WTC11 (cell line): ENCODE data around the gene PC. TPM values are rescaled to one million over a fixed set of nuclear protein-coding genes. Genes with fewer than 3 reads are reported as not detected.

Source experiments
- ATAC-seq: fragments of 200-7000 bp; cut with Tn5 transposase; 2 replicates; pipeline ENCODE4 v1.10.0; 2021; ENCODE audit warnings: mild to moderate bottlenecking, moderate library complexity
- CTCF ChIA-PET: fragments of 300-600 bp; sonication (Branson Sonifier 250); formaldehyde crosslinking; loops from one replicate; lab custom pipeline; 2021; ENCODE audit warnings: antibody characterized with exemption; lab: Charles Lee
- POLR2A ChIA-PET: fragments of 350-600 bp; sonication (Branson Sonifier 250); formaldehyde crosslinking; loops from one replicate; lab custom pipeline; 2021; ENCODE audit warnings: antibody characterized with exemption; lab: Charles Lee
- DNase-seq: peaks from one replicate; pipeline ENCODE4 v3.0.0; 2021; ENCODE audit warnings: low spot score
- H3K27ac Mint-ChIP-seq: 2 replicates; pipeline ENCODE4 v1.8.0; 2021; ENCODE audit warnings: mixed read lengths
- H3K27me3 Mint-ChIP-seq: 2 replicates; pipeline ENCODE4 v1.8.0; 2021; ENCODE audit warnings: low read depth, mild to moderate bottlenecking, moderate library complexity, mixed read lengths
- H3K36me3 Mint-ChIP-seq: 2 replicates; pipeline ENCODE4 v1.8.0; 2021; ENCODE audit warnings: mixed read lengths
- H3K4me1 Mint-ChIP-seq: 2 replicates; pipeline ENCODE4 v1.8.0; 2022; ENCODE audit warnings: mixed read lengths
- H3K4me3 Mint-ChIP-seq: 2 replicates; pipeline ENCODE4 v1.8.0; 2021; ENCODE audit warnings: mild to moderate bottlenecking, moderate library complexity, mixed read lengths
- H3K9me3 Mint-ChIP-seq: 2 replicates; pipeline ENCODE4 v1.8.0; 2021; ENCODE audit warnings: mixed read lengths
- ESRRA ChIP-seq: sonication (generic); formaldehyde crosslinking; IDR thresholded peaks from 2 replicates; pipeline ENCODE4 v1.8.1; 2022; ENCODE audit warnings: mild to moderate bottlenecking, missing genetic modification reagents, borderline replicate concordance
- PRRX2 ChIP-seq: fragments of 250-450 bp; sonication (Bioruptor Pico); IDR thresholded peaks from 2 replicates; pipeline ENCODE4 v1.8.0; 2021; ENCODE audit warnings: mild to moderate bottlenecking
- TEAD1 ChIP-seq: sonication (generic); formaldehyde crosslinking; IDR thresholded peaks from 2 replicates; pipeline ENCODE4 v1.8.0; 2022; ENCODE audit warnings: mild to moderate bottlenecking, missing genetic modification reagents
- TP53 ChIP-seq: sonication (generic); formaldehyde crosslinking; IDR thresholded peaks from 2 replicates; pipeline ENCODE4 v1.8.1; 2023; ENCODE audit warnings: mild to moderate bottlenecking, missing genetic modification reagents
- ZNF121 ChIP-seq: sonication (generic); formaldehyde crosslinking; IDR thresholded peaks from 2 replicates; pipeline ENCODE4 v1.8.0; 2023; ENCODE audit warnings: missing genetic modification reagents
- ZNF232 ChIP-seq: sonication (generic); formaldehyde crosslinking; IDR thresholded peaks from 2 replicates; pipeline ENCODE4 v1.8.0; 2022; ENCODE audit warnings: mild to moderate bottlenecking, missing genetic modification reagents
- total RNA-seq: library from RNA; stranded (reverse); gene quantifications from 3 replicates; pipeline ENCODE4 v1.2.3, GENCODE V29; 2021
- TF ChIP-seq, protein P1 (sequence below): sonication (generic); formaldehyde crosslinking; conservative IDR thresholded peaks from 2 replicates; pipeline ENCODE4 v1.8.1; 2022; ENCODE audit warnings: mild to moderate bottlenecking, missing genetic modification reagents
- TF ChIP-seq, protein P2 (sequence below): sonication (generic); formaldehyde crosslinking; IDR thresholded peaks from 2 replicates; pipeline ENCODE4 v1.8.0; 2023; ENCODE audit warnings: missing genetic modification reagents, mild to moderate bottlenecking, borderline replicate concordance
- TF ChIP-seq, protein P3 (sequence below): fragments of 250-450 bp; sonication (Bioruptor Pico); IDR thresholded peaks from 2 replicates; pipeline ENCODE4 v2.1.2; 2022; ENCODE audit warnings: mild to moderate bottlenecking, moderate library complexity
- TF ChIP-seq, protein P4 (sequence below): sonication (generic); formaldehyde crosslinking; IDR thresholded peaks from 2 replicates; pipeline ENCODE4 v1.8.0; 2023; ENCODE audit warnings: mild to moderate bottlenecking, missing genetic modification reagents
- TF ChIP-seq, protein P5 (sequence below): fragments of 250-450 bp; sonication (Bioruptor Pico); IDR thresholded peaks from 2 replicates; pipeline ENCODE4 v1.9.0; 2021; ENCODE audit warnings: mild to moderate bottlenecking, borderline replicate concordance
- TF ChIP-seq, protein P6 (sequence below): sonication (generic); formaldehyde crosslinking; IDR thresholded peaks from 2 replicates; pipeline ENCODE4 v1.8.1; 2022; ENCODE audit warnings: low read depth, mild to moderate bottlenecking, moderate library complexity, missing genetic modification reagents, borderline replicate concordance

Gene PC
- total RNA-seq, 1 experiment from 2014 or later: 27.2 TPM

DNA sequence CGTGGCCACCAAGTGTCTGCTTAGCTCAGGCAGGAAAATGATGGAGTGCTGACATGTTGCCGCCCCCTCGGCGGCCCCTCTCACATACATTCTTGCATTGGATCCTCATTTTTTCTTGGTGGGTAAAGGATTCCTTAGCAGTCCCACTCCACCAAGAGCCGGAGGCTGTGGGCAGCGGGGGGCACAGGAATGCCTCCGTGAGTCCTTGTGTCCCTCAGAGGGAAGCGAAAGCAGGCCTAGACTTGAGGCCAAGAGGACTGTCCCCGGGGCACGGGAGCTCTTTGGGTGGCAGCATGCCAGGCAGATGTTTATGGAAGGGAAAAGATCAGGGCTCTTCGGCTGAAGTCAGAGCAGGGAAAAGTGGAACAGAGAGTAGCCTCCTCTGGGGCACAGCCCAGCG, 79.7 kb downstream of the PC start:
- Mint-ChIP-seq H3K27ac (peak overlapping the region; percentile 54; the same call in 1 of the 2 replicates), H3K36me3 (no peaks in the 10 kb centered on the region), H3K4me1 (peaks cover 38% of the 10 kb centered on the region), H3K9me3 (no peaks in the 10 kb centered on the region), H3K27me3 (no peaks in the 10 kb centered on the region), H3K4me3 (no peak overlapping the region)
- no peak for TF ChIP-seq TEAD1 (CRISPR knock-in tag)
- no peak for TF ChIP-seq PRRX2 (CRISPR knock-in tag)
- no peak for TF ChIP-seq TP53 (CRISPR knock-in tag)
- no peak for TF ChIP-seq ZNF232 (CRISPR knock-in tag)
- TF ChIP-seq, protein P1, sequence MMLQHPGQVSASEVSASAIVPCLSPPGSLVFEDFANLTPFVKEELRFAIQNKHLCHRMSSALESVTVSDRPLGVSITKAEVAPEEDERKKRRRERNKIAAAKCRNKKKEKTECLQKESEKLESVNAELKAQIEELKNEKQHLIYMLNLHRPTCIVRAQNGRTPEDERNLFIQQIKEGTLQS (CRISPR knock-in tag): no peak
- TF ChIP-seq, protein P2, sequence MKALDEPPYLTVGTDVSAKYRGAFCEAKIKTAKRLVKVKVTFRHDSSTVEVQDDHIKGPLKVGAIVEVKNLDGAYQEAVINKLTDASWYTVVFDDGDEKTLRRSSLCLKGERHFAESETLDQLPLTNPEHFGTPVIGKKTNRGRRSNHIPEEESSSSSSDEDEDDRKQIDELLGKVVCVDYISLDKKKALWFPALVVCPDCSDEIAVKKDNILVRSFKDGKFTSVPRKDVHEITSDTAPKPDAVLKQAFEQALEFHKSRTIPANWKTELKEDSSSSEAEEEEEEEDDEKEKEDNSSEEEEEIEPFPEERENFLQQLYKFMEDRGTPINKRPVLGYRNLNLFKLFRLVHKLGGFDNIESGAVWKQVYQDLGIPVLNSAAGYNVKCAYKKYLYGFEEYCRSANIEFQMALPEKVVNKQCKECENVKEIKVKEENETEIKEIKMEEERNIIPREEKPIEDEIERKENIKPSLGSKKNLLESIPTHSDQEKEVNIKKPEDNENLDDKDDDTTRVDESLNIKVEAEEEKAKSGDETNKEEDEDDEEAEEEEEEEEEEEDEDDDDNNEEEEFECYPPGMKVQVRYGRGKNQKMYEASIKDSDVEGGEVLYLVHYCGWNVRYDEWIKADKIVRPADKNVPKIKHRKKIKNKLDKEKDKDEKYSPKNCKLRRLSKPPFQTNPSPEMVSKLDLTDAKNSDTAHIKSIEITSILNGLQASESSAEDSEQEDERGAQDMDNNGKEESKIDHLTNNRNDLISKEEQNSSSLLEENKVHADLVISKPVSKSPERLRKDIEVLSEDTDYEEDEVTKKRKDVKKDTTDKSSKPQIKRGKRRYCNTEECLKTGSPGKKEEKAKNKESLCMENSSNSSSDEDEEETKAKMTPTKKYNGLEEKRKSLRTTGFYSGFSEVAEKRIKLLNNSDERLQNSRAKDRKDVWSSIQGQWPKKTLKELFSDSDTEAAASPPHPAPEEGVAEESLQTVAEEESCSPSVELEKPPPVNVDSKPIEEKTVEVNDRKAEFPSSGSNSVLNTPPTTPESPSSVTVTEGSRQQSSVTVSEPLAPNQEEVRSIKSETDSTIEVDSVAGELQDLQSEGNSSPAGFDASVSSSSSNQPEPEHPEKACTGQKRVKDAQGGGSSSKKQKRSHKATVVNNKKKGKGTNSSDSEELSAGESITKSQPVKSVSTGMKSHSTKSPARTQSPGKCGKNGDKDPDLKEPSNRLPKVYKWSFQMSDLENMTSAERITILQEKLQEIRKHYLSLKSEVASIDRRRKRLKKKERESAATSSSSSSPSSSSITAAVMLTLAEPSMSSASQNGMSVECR (CRISPR knock-in tag): no peak
- TF ChIP-seq, protein P3, sequence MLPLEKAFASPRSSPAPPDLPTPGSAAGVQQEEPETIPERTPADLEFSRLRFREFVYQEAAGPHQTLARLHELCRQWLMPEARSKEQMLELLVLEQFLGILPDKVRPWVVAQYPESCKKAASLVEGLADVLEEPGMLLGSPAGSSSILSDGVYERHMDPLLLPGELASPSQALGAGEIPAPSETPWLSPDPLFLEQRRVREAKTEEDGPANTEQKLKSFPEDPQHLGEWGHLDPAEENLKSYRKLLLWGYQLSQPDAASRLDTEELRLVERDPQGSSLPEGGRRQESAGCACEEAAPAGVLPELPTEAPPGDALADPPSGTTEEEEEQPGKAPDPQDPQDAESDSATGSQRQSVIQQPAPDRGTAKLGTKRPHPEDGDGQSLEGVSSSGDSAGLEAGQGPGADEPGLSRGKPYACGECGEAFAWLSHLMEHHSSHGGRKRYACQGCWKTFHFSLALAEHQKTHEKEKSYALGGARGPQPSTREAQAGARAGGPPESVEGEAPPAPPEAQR (CRISPR knock-in tag): no peak
- no peak for TF ChIP-seq ESRRA (CRISPR knock-in tag)
- no peak for TF ChIP-seq ZNF121 (CRISPR knock-in tag)
- TF ChIP-seq, protein P4, sequence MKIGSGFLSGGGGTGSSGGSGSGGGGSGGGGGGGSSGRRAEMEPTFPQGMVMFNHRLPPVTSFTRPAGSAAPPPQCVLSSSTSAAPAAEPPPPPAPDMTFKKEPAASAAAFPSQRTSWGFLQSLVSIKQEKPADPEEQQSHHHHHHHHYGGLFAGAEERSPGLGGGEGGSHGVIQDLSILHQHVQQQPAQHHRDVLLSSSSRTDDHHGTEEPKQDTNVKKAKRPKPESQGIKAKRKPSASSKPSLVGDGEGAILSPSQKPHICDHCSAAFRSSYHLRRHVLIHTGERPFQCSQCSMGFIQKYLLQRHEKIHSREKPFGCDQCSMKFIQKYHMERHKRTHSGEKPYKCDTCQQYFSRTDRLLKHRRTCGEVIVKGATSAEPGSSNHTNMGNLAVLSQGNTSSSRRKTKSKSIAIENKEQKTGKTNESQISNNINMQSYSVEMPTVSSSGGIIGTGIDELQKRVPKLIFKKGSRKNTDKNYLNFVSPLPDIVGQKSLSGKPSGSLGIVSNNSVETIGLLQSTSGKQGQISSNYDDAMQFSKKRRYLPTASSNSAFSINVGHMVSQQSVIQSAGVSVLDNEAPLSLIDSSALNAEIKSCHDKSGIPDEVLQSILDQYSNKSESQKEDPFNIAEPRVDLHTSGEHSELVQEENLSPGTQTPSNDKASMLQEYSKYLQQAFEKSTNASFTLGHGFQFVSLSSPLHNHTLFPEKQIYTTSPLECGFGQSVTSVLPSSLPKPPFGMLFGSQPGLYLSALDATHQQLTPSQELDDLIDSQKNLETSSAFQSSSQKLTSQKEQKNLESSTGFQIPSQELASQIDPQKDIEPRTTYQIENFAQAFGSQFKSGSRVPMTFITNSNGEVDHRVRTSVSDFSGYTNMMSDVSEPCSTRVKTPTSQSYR (CRISPR knock-in tag): no peak
- TF ChIP-seq, protein P5, sequence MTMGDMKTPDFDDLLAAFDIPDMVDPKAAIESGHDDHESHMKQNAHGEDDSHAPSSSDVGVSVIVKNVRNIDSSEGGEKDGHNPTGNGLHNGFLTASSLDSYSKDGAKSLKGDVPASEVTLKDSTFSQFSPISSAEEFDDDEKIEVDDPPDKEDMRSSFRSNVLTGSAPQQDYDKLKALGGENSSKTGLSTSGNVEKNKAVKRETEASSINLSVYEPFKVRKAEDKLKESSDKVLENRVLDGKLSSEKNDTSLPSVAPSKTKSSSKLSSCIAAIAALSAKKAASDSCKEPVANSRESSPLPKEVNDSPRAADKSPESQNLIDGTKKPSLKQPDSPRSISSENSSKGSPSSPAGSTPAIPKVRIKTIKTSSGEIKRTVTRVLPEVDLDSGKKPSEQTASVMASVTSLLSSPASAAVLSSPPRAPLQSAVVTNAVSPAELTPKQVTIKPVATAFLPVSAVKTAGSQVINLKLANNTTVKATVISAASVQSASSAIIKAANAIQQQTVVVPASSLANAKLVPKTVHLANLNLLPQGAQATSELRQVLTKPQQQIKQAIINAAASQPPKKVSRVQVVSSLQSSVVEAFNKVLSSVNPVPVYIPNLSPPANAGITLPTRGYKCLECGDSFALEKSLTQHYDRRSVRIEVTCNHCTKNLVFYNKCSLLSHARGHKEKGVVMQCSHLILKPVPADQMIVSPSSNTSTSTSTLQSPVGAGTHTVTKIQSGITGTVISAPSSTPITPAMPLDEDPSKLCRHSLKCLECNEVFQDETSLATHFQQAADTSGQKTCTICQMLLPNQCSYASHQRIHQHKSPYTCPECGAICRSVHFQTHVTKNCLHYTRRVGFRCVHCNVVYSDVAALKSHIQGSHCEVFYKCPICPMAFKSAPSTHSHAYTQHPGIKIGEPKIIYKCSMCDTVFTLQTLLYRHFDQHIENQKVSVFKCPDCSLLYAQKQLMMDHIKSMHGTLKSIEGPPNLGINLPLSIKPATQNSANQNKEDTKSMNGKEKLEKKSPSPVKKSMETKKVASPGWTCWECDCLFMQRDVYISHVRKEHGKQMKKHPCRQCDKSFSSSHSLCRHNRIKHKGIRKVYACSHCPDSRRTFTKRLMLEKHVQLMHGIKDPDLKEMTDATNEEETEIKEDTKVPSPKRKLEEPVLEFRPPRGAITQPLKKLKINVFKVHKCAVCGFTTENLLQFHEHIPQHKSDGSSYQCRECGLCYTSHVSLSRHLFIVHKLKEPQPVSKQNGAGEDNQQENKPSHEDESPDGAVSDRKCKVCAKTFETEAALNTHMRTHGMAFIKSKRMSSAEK (CRISPR knock-in tag): no peak
- TF ChIP-seq, protein P6, sequence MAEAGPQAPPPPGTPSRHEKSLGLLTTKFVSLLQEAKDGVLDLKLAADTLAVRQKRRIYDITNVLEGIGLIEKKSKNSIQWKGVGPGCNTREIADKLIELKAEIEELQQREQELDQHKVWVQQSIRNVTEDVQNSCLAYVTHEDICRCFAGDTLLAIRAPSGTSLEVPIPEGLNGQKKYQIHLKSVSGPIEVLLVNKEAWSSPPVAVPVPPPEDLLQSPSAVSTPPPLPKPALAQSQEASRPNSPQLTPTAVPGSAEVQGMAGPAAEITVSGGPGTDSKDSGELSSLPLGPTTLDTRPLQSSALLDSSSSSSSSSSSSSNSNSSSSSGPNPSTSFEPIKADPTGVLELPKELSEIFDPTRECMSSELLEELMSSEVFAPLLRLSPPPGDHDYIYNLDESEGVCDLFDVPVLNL (CRISPR knock-in tag): no peak
- no peak for ATAC-seq
- POLR2A ChIA-PET: interaction anchor here (0.7 kb wide), 1 partner anchor 37 kb away, joined by 3 read pairs; no protein-coding TSS in a partner anchor
- CTCF ChIA-PET: interaction anchor here (0.8 to 3.7 kb wide), 6 partner anchors 11 to 201 kb away, joined by 3 to 28 read pairs (median 4); partner anchors contain the start of genes C11orf86 and RBM4B
- DNase-seq: no peak
